Measurements from ENCODE around the gene PRG2.

PRG2 gene

GRCh38 chr11:57357310-57357709, 33.1 kb downstream of the PRG2 start:
- H3K27me3 Mint-ChIP-seq: peaks cover 36% of the 10 kb centered on the region
- H3K4me1 Mint-ChIP-seq: no peaks in the 10 kb centered on the region
- H3K4me3 Mint-ChIP-seq: no peak overlapping the region
- no peak for ATAC-seq
- no peak overlapping the region for H3K27ac Mint-ChIP-seq
- peaks cover 3% of the 10 kb centered on the region for H3K9me3 Mint-ChIP-seq
- H3K36me3 Mint-ChIP-seq: no peaks in the 10 kb centered on the region

- H3K4me3 Mint-ChIP-seq: no peak overlapping the region
- peaks cover 5% of the 10 kb centered on the region for H3K36me3 Mint-ChIP-seq
These were observed 34.2 kb downstream of the PRG2 start for GRCh38 chr11:57356268-57356667.

GRCh38 chr11:57354699-57355098, 35.8 kb downstream of the PRG2 start:
- Mint-ChIP-seq H3K4me3 (no peak overlapping the region), H3K27me3 (peaks cover 25% of the 10 kb centered on the region), H3K4me1 (no peaks in the 10 kb centered on the region), H3K9me3 (peaks cover 4% of the 10 kb centered on the region), H3K36me3 (peaks cover 6% of the 10 kb centered on the region), H3K27ac (no peak overlapping the region)
- ATAC-seq: peak; percentile 48

More at GRCh38 chr11:57356268-57356667, 34.2 kb downstream of the PRG2 start:
- no peak overlapping the region for H3K27ac Mint-ChIP-seq
- ATAC-seq: no peak
- H3K9me3 Mint-ChIP-seq: peaks cover 4% of the 10 kb centered on the region
- no peaks in the 10 kb centered on the region for H3K4me1 Mint-ChIP-seq
- H3K27me3 Mint-ChIP-seq: peaks cover 25% of the 10 kb centered on the region

GRCh38 chr11:57353852-57354251, 36.6 kb downstream of the PRG2 start:
- ATAC-seq: no peak

GRCh38 chr11:57353446-57353845, 37.0 kb downstream of the PRG2 start:
- ATAC-seq: no peak
- Mint-ChIP-seq H3K4me3 (no peak overlapping the region), H3K27ac (no peak overlapping the region), H3K4me1 (no peaks in the 10 kb centered on the region), H3K9me3 (peaks cover 4% of the 10 kb centered on the region), H3K36me3 (peaks cover 6% of the 10 kb centered on the region), H3K27me3 (peaks cover 25% of the 10 kb centered on the region)

More at GRCh38 chr11:57353852-57354251, 36.6 kb downstream of the PRG2 start:
- Mint-ChIP-seq H3K4me1 (no peaks in the 10 kb centered on the region), H3K9me3 (peaks cover 4% of the 10 kb centered on the region), H3K27me3 (peaks cover 25% of the 10 kb centered on the region), H3K4me3 (no peak overlapping the region), H3K36me3 (peaks cover 6% of the 10 kb centered on the region), H3K27ac (no peak overlapping the region)

GRCh38 chr11:57353036-57353435, 37.4 kb downstream of the PRG2 start:
- no peak overlapping the region for H3K27ac Mint-ChIP-seq
- peaks cover 4% of the 10 kb centered on the region for H3K9me3 Mint-ChIP-seq
- H3K4me3 Mint-ChIP-seq: no peak overlapping the region
- H3K36me3 Mint-ChIP-seq: peaks cover 6% of the 10 kb centered on the region
- no peak for ATAC-seq
- H3K4me1 Mint-ChIP-seq: no peaks in the 10 kb centered on the region
- H3K27me3 Mint-ChIP-seq: peaks cover 25% of the 10 kb centered on the region

- ATAC-seq: peak; percentile 45
- Mint-ChIP-seq H3K4me1 (peaks cover 9% of the 10 kb centered on the region), H3K9me3 (peaks cover 4% of the 10 kb centered on the region), H3K36me3 (peaks cover 6% of the 10 kb centered on the region), H3K27me3 (peaks cover 7% of the 10 kb centered on the region), H3K27ac (no peak overlapping the region), H3K4me3 (no peak overlapping the region)
These were observed 40.8 kb downstream of the PRG2 start for GRCh38 chr11:57349491-57350274.

GRCh38 chr11:57348636-57349313, 41.7 kb downstream of the PRG2 start:
- H3K36me3 Mint-ChIP-seq: peaks cover 6% of the 10 kb centered on the region
- H3K27me3 Mint-ChIP-seq: no peaks in the 10 kb centered on the region

GRCh38 chr11:57348052-57348451, 42.4 kb downstream of the PRG2 start:
- no peak overlapping the region for H3K4me3 Mint-ChIP-seq
- no peaks in the 10 kb centered on the region for H3K27me3 Mint-ChIP-seq
- peaks cover 4% of the 10 kb centered on the region for H3K9me3 Mint-ChIP-seq
- peaks cover 6% of the 10 kb centered on the region for H3K36me3 Mint-ChIP-seq
- peaks cover 9% of the 10 kb centered on the region for H3K4me1 Mint-ChIP-seq
- no peak overlapping the region for H3K27ac Mint-ChIP-seq
- ATAC-seq: no peak

More at GRCh38 chr11:57348636-57349313, 41.7 kb downstream of the PRG2 start:
- H3K9me3 Mint-ChIP-seq: peaks cover 4% of the 10 kb centered on the region
- H3K27ac Mint-ChIP-seq: no peak overlapping the region
- no peak for ATAC-seq
- no peak overlapping the region for H3K4me3 Mint-ChIP-seq
- peaks cover 9% of the 10 kb centered on the region for H3K4me1 Mint-ChIP-seq

- peak; percentile 26 for ATAC-seq
- Mint-ChIP-seq H3K27ac (no peak overlapping the region), H3K27me3 (no peaks in the 10 kb centered on the region)
These were observed 43.1 kb downstream of the PRG2 start for GRCh38 chr11:57347336-57347735.

GRCh38 chr11:57345555-57346211, 44.8 kb downstream of the PRG2 start:
- Mint-ChIP-seq H3K9me3 (no peaks in the 10 kb centered on the region), H3K4me1 (peaks cover 9% of the 10 kb centered on the region)

More at GRCh38 chr11:57347336-57347735, 43.1 kb downstream of the PRG2 start:
- peaks cover 4% of the 10 kb centered on the region for H3K9me3 Mint-ChIP-seq
- no peak overlapping the region for H3K4me3 Mint-ChIP-seq
- peaks cover 9% of the 10 kb centered on the region for H3K4me1 Mint-ChIP-seq
- H3K36me3 Mint-ChIP-seq: peaks cover 6% of the 10 kb centered on the region

GRCh38 chr11:57344826-57345225, 45.6 kb downstream of the PRG2 start:
- Mint-ChIP-seq H3K4me1 (peaks cover 9% of the 10 kb centered on the region), H3K4me3 (no peak overlapping the region), H3K36me3 (no peaks in the 10 kb centered on the region), H3K27me3 (peaks cover 12% of the 10 kb centered on the region), H3K9me3 (no peaks in the 10 kb centered on the region), H3K27ac (no peak overlapping the region)
- ATAC-seq: no peak

More at GRCh38 chr11:57345555-57346211, 44.8 kb downstream of the PRG2 start:
- ATAC-seq: peak; percentile 61
- Mint-ChIP-seq H3K36me3 (no peaks in the 10 kb centered on the region), H3K27me3 (peaks cover 4% of the 10 kb centered on the region), H3K27ac (no peak overlapping the region), H3K4me3 (no peak overlapping the region)

- Mint-ChIP-seq H3K27me3 (peaks cover 12% of the 10 kb centered on the region), H3K27ac (no peak overlapping the region), H3K36me3 (no peaks in the 10 kb centered on the region), H3K4me3 (no peak overlapping the region), H3K9me3 (no peaks in the 10 kb centered on the region), H3K4me1 (peaks cover 9% of the 10 kb centered on the region)
- ATAC-seq: no peak
These were observed 46.6 kb downstream of the PRG2 start for GRCh38 chr11:57343825-57344224.

- Mint-ChIP-seq H3K27ac (no peak overlapping the region), H3K4me3 (no peak overlapping the region), H3K27me3 (peaks cover 12% of the 10 kb centered on the region), H3K36me3 (no peaks in the 10 kb centered on the region), H3K9me3 (no peaks in the 10 kb centered on the region), H3K4me1 (peaks cover 9% of the 10 kb centered on the region)
- ATAC-seq: no peak
These were observed 47.7 kb downstream of the PRG2 start for GRCh38 chr11:57342702-57343101.

- no peak for ATAC-seq
- H3K9me3 Mint-ChIP-seq: no peaks in the 10 kb centered on the region
- no peak overlapping the region for H3K4me3 Mint-ChIP-seq
- no peak overlapping the region for H3K27ac Mint-ChIP-seq
- peaks cover 12% of the 10 kb centered on the region for H3K27me3 Mint-ChIP-seq
- H3K36me3 Mint-ChIP-seq: no peaks in the 10 kb centered on the region
- peaks cover 12% of the 10 kb centered on the region for H3K4me1 Mint-ChIP-seq
These were observed 49.1 kb downstream of the PRG2 start for GRCh38 chr11:57341250-57341808.
